ENCODE measurements around the gene SPDL1. TPM values are rescaled to one million over a fixed set of nuclear protein-coding genes. Genes with fewer than 3 reads are reported as not detected.

The SPDL1 gene
- total and polyA plus RNA-seq, 2 of the 8 experiments (the other 6 are each of a cell fraction or from before 2014, with no cell fraction given), result 16.9 to 44.5 TPM

- TF ChIP-seq RNF2 (IDR thresholded peaks at IDR 0.05; ENCODE audit: borderline replicate concordance, low read depth, low read length, missing control alignments, poor library complexity, severe bottlenecking), result no peak
- TF ChIP-seq RAD21 (IDR thresholded peaks at IDR 0.05 in 1 of 2, conservative IDR thresholded peaks at IDR 0.05 in 1 of 2; ENCODE audit: low read depth in 2 of 2, low read length in 2 of 2), result peak; percentile 76 to 81
- no peak for TF ChIP-seq TBP (IDR thresholded peaks at IDR 0.05; ENCODE audit: low read depth, low read length)
- peak in 2 of 3 experiments; percentile 55 to 66; a peak in 3 of 4 replicates for TF ChIP-seq CTCF (IDR thresholded peaks at IDR 0.05; ENCODE audit: control extremely low read depth in 1 of 3, insufficient read depth in 1 of 3, low read depth in 1 of 3, low read length in 3 of 3)
- no peak for TF ChIP-seq SIRT6 (IDR thresholded peaks at IDR 0.05; ENCODE audit: low read length)
- FAIRE-seq (no peak), DNase-seq (ENCODE audit: low read depth in 1 of 2, low spot score in 2 of 2) (no peak)
- H2AFZ ChIP-seq (ENCODE audit: low read length), result no peak overlapping the region
- ChIA-PET POLR2A (ENCODE audit: partially characterized antibody) (no interaction called here), CTCF (ENCODE audit: partially characterized antibody) (interaction anchor here (0.6 to 1.2 kb wide), 7 partner anchors 254 to 739 kb away, joined by 3 to 4 read pairs (median 3); no protein-coding TSS in a partner anchor)
- H2AK5ac ChIP-seq (ENCODE audit: low read depth, low read length), result no peak overlapping the region
- no peak overlapping the region for H4K5ac ChIP-seq (ENCODE audit: insufficient read length, low read depth, low read length)
- H3K79me1 ChIP-seq (ENCODE audit: low read depth, low read length), result no peaks in the 10 kb centered on the region
- WGBS, 2 experiments (ENCODE audit: extremely low coverage in 1 of 2, insufficient coverage in 1 of 2, insufficient read length in 1 of 2, insufficient replicate concordance in 2 of 2, low coverage in 1 of 2, low lambda C conversion rate in 2 of 2, missing lambda C conversion rate in 1 of 2), result 73% methylated on average over 1 of the region's 1 CpG; no CpG with 5 or more reads in 1 of the 2 experiments
- H3K27me3 ChIP-seq (replicated peaks in 1 of 4; ENCODE audit: control insufficient read depth in 3 of 4, extremely low read depth in 1 of 4, insufficient read depth in 3 of 4, low read length in 3 of 4), result no peaks in the 10 kb centered on the region
- no peak overlapping the region for H3K4ac ChIP-seq (replicated peaks; ENCODE audit: insufficient read length, low read depth, low read length)
- H2BK12ac ChIP-seq (ENCODE audit: low read depth, low read length), result no peak overlapping the region
- no peaks in the 10 kb centered on the region for H3K9me3 ChIP-seq (ENCODE audit: insufficient read depth in 2 of 2, low read depth in 1 of 2, low read length in 1 of 2)
- H3K27ac ChIP-seq (ENCODE audit: low read depth, low read length), result no peak overlapping the region
- no peak overlapping the region for H2BK5ac ChIP-seq (ENCODE audit: low read depth, low read length)
- H3K79me2 ChIP-seq (ENCODE audit: control insufficient read depth in 1 of 2, insufficient read depth in 2 of 2, low read length in 2 of 2), result no peaks in the 10 kb centered on the region
- no peak overlapping the region for H3K4me2 ChIP-seq (ENCODE audit: insufficient read depth in 1 of 2, low read depth in 2 of 2, low read length in 2 of 2)
- H2BK20ac ChIP-seq (ENCODE audit: low read length), result no peak overlapping the region
- no peak overlapping the region for H3K9ac ChIP-seq (replicated peaks in 1 of 4; ENCODE audit: extremely low read depth in 1 of 4, low read depth in 3 of 4, low read length in 3 of 4)
- no peak overlapping the region for H3K14ac ChIP-seq (ENCODE audit: insufficient read length)
- no peaks in the 10 kb centered on the region for H3K4me1 ChIP-seq (replicated peaks in 1 of 4; ENCODE audit: control insufficient read depth in 3 of 4, insufficient read depth in 4 of 4, low read length in 3 of 4)
- no peaks in the 10 kb centered on the region for H3K23me2 ChIP-seq (ENCODE audit: low read depth, low read length)
- H3K23ac ChIP-seq (ENCODE audit: insufficient read length), result no peak overlapping the region
- no peaks in the 10 kb centered on the region for H3K36me3 ChIP-seq (ENCODE audit: control insufficient read depth in 2 of 4, insufficient read depth in 4 of 4, low read length in 3 of 4)
- no peak overlapping the region for H3K18ac ChIP-seq (ENCODE audit: extremely low read depth, low read length)
- no peak overlapping the region for H4K8ac ChIP-seq (ENCODE audit: extremely low read depth, insufficient read depth, low read length)
- H3K4me3 ChIP-seq (ENCODE audit: extremely low read depth in 1 of 4, insufficient read depth in 2 of 4, low read depth in 3 of 4, low read length in 4 of 4), result no peak overlapping the region
- no peak overlapping the region for H3K56ac ChIP-seq (replicated peaks; ENCODE audit: insufficient read length, low read depth, low read length)
- no peaks in the 10 kb centered on the region for H4K20me1 ChIP-seq (replicated peaks in 1 of 2; ENCODE audit: control insufficient read depth in 1 of 2, insufficient read depth in 2 of 2, low read length in 2 of 2)
- no peak overlapping the region for H2BK120ac ChIP-seq (replicated peaks; ENCODE audit: low read depth, low read length)
- no peak overlapping the region for H4K91ac ChIP-seq (replicated peaks; ENCODE audit: insufficient read length, low read length)
- H2BK15ac ChIP-seq (ENCODE audit: low read length), result no peak overlapping the region
Measured at GRCh38 chr5:169577951-169578350, 5.6 kb upstream of the SPDL1 start.
